Cerebellar cortex (tissue), 1 donor: ENCODE measurements around the gene DNAJB7.
"Not testable (repeated sequence)": the region's sequence is repeated elsewhere in the genome, so short reads cannot be mapped to it uniquely, and the experiment has no call there.

Source experiments
- DNase-seq: peaks from one replicate; pipeline ENCODE4 v3.0.0-alpha.2; 2015; ENCODE audit warnings: low spot score

DNAJB7 gene

GRCh38 chr22:40862013-40862412 is at the start of gene DNAJB7:
DNAJB7 (minus strand) TSS chr22:40862113; CDS start chr22:40861994, 119 bp downstream.
- no peak for DNase-seq

DNA sequence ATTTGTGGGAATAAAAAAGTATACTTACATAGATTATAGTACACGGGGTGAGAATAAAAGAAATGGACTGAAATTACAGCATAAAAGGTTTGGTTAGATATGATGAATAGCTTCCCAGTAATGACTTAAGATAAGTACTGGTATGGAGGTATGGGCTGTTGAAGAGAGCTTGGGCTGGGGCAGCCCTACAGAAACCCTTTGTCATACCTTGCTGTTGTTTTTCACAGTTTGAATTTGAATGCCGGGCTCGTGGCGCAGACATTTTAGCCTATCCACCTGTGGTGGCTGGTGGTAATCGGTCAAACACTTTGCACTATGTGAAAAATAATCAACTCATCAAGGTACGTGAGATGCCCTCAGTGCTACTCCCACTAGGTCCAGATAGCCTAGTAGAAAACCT is 47.0 kb upstream of the DNAJB7 start:
- DNase-seq = no peak

- no peak for DNase-seq
These were observed 42.2 kb upstream of the DNAJB7 start for GRCh38 chr22:40904101-40904500.

DNA sequence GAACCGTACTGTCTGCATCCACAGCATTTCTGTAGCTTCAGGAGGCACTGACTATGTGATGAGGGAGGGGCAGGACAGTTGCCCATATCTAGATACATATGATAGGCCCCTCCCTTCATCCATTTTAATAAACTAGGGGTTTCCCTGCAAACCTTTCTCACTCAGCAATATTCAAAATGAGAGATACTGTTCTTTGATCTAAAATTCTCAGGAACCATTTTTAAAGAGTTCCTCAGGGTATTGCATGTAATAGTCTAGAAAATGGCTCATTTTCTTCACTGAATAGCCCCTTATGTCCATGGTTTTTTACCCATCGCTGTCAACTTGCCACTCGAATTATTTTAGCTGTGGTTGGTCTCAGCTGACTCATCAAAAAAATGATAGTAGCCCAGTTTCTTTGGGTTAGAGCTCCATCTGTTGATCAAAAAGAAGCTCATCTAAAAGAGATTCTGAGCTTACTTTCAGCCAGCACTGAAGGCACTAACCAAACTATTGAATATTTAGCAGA is 37.0 kb upstream of the DNAJB7 start:
- peak; percentile 74 for DNase-seq

- no peak for DNase-seq
These were observed 32.5 kb upstream of the DNAJB7 start for GRCh38 chr22:40894417-40894816.

DNA sequence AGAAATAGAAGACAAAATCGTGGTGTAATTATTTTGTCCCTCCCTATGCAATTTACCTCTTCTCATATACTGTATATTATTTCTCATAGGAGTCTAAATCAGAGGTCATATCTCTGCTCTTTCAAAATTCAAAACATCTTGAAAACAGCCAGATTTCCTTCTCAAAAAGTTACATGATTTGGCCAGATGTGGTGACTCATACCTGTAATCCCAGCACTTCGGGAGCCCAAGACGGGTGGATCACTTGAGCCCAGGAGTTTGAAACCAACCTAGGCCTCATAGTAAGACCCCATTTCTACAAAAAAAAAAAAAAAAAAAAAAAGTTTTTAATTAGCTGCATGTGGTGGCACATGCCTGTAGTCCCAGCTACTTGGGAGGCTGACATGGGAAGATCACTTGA is 29.0 kb upstream of the DNAJB7 start:
- no peak for DNase-seq

- no peak for DNase-seq
These were observed 27.2 kb upstream of the DNAJB7 start for GRCh38 chr22:40889116-40889515.

- DNase-seq = no peak
These were observed 17.0 kb upstream of the DNAJB7 start for GRCh38 chr22:40878922-40879321.

GRCh38 chr22:40877488-40877887 is 15.6 kb upstream of the DNAJB7 start:
- no peak for DNase-seq

GRCh38 chr22:40876907-40877306 is 15.0 kb upstream of the DNAJB7 start:
- no peak for DNase-seq

- no peak for DNase-seq
These were observed 13.2 kb upstream of the DNAJB7 start for GRCh38 chr22:40875111-40875510.

DNA sequence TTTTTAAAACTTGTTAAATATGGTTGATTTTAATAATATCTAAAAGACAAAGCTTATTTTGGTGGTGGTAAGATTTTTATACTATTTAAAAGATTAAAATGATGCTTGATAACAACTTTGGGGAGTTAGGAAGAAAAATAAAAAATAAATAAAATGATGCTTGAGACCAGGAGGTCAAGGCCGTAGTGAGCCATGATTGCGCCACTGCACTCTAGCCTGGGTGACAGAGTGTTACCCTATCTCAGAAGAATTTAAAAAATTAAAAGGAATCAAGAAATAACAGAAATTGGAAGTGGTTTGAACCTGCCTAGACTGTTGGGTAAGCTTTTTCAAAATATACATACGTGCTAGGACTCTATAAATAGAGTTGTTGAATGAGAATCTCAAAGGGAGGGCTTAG is 12.1 kb upstream of the DNAJB7 start:
- no peak for DNase-seq

DNA sequence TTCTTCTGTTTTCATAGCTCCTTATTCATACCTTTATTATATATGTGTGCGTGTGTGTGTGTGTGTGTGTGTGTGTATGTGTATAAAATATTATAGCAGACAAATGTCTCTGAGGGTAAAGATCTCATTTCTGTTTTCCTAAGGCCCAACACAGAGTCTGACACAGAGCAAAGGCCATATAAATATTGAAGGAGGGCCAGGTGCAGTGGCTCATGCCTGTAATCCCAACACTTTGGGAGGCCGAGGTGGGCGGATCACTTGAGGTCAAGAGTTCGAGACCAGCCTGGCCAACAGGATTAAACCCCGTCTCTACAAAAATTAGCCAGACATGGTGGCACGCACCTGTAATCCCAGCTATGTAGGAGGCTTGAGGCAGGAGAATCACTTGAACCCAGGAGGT is 6.5 kb upstream of the DNAJB7 start:
- DNase-seq = not testable (repeated sequence)

- no peak for DNase-seq
These were observed 5.2 kb upstream of the DNAJB7 start for GRCh38 chr22:40867109-40867508.

DNA sequence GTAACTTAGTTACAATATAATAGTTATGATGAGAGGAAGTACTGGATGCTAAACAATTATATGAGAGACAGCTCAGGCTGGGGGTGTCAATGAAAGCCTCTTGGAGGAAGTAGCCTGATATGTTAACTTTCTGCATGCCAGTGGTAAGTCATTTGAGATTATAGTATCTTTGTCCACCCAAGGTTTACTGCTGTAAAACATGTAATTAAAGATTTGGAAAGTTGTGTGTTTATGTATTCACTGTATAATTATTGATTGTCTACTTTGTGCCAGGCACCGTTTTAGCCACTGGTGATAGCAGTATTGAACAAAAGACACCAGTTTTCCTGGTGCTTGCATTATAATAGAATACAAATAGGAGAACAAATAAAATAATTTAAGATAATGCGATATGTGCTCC is 624 bp upstream of the DNAJB7 start:
- no peak for DNase-seq

- DNase-seq = no peak
These were observed 4.5 kb downstream of the DNAJB7 start for GRCh38 chr22:40857309-40857855.

DNA sequence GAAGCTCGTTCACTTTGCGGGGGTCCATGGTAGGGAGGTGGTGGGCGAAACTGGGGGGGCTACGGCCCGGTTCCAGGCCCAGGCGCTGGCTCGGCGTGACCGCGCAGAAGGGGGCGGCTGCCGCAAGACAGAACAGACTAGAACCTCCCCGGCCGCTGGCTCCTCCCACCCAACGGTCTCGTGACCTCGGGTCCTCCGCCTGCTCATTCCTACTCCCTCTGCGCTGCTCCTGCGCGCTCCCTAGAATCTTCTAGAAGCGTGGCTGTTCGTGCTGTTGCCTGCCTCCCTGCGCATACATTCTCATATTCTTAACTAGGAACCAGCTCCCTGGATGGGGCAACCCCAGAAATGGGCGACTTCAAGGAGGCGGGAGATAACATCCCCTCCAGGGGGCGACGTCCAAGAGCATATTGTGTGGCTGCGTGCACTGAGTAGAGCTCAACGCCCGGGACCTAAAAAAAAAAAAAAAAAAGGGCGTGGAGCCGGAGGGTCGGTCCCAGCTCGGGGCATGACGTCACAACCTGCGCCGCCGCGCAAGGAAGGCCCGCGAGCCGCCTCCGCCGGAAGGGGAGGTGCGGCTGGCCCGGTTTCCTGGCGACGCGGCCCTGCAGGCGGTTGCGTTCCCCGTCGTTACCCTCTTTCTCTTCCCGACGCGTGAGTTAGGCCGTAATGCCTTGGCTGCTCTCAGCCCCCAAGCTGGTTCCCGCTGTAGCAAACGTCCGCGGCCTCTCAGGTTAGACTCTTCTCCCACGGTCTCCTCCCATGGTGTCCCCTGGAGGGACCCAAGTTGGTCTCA is 5.2 kb downstream of the DNAJB7 start, which contains the start of the genes ST13 and XPNPEP3:
TSS of gene ST13 (minus strand) at position 127 of the 796 bp plus-strand sequence. CDS start at position 28, 99 bp downstream.
TSS of gene XPNPEP3 (plus strand) at position 636 of the 796 bp plus-strand sequence. CDS start at position 670, 34 bp downstream.
- peak; percentile 97 for DNase-seq

DNA sequence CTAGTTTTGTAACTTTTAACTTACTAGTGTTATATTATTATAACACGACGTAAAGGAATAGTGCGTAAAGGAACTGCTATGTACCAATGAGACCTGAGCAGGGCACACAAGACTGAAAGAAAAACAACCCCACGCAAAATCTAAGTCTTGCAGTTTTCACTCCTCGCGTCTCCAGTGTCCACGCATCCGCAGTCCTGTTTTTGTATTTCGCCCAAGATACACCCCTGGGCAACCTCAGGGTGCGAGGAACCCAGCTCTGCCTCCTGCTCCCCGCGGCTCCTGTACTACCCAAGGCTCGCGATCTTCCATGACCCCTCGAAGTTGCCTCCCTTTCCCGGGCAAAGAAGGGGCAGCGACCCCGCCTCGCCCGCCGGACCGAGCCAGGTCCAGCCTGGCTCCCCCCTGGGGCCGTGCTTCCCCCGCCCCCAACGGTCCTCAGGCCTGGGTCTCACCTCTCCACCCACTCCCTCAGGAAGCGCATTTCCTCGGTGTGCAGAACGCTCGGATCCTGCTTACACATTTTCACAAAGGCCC is 5.9 kb downstream of the DNAJB7 start:
- DNase-seq = peak; percentile 34

- DNase-seq = peak; percentile 19
These were observed 6.6 kb downstream of the DNAJB7 start for GRCh38 chr22:40855071-40855978.

DNA sequence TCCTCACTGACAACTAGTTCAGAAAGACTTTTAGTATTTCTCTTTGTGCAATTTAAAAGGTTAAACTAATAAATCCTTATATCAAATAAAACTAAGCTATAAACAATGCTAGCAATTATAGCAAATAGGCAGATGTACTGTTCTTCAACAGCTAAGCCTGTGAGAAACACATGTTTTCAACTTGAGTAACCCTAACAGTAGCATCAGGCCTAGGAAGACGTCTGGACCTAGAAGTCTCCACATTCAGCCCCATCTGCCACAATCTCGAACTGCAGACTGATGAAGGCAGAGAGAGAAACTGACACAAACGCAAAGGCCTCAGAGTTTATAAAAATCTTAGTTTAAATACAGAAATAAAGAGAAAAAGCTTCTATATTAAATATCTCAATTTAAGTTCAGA is 8.0 kb downstream of the DNAJB7 start:
- DNase-seq = peak; percentile 9

GRCh38 chr22:40853333-40853732 is 8.6 kb downstream of the DNAJB7 start:
- DNase-seq = no peak

DNA sequence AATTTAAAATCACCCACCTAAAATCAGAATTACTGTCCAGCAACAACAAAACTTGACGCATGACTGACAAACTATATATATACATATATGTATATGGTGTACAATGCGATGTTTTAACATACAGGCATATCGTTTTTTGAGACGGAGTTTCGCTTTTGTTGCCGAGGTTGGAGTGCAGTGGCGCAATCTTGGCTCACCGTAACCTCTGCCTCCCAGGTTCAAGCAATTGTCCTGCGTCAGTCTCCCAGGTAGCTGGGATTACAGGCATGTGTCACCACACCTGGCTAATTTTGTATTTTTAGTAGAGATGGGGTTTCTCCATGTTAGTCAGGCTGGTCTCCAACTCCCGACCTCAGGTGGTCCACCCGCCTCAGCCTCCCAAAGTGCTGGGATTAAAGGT is 16.1 kb downstream of the DNAJB7 start:
- not testable (repeated sequence) for DNase-seq
